ENCODE data around the gene TMEM39A. TPM values are rescaled to one million over a fixed set of nuclear protein-coding genes. Genes with fewer than 3 reads are reported as not detected.

Gene TMEM39A
- total RNA-seq, 1 donor from 2014 or later: 55.7 TPM

- no peak for DNase-seq
These were observed 62.9 kb downstream of the TMEM39A start for GRCh38 chr3:119400466-119400865.

GRCh38 chr3:119396870-119397269, 66.5 kb downstream of the TMEM39A start:
- DNase-seq: no peak

GRCh38 chr3:119395923-119396358, 67.5 kb downstream of the TMEM39A start:
- no peak for DNase-seq

GRCh38 chr3:119388577-119388976, 74.8 kb downstream of the TMEM39A start:
- peak; percentile 11 for DNase-seq

GRCh38 chr3:119382134-119382533, 81.3 kb downstream of the TMEM39A start:
- DNase-seq: no peak

- peak; percentile 15 for DNase-seq
These were observed 82.7 kb downstream of the TMEM39A start for GRCh38 chr3:119380697-119381096.

Other genes with a start within 250 kb of the TMEM39A start
- 17.5 TPM for gene B4GALT4, start 222.7 kb downstream of the TMEM39A start, total RNA-seq
- 16.4 TPM for gene ARHGAP31, start 169.2 kb downstream of the TMEM39A start, total RNA-seq
- gene POGLUT1, start 5.3 kb upstream of the TMEM39A start, total RNA-seq: 26.4 TPM
- gene TIMMDC1, start 34.9 kb upstream of the TMEM39A start, total RNA-seq: 52.4 TPM
- not detected for gene CD80, start 96.0 kb upstream of the TMEM39A start, total RNA-seq
- gene ADPRH, start 115.9 kb upstream of the TMEM39A start, total RNA-seq: 11.2 TPM
- gene PLA1A, start 134.3 kb upstream of the TMEM39A start, total RNA-seq: 0.31 TPM
- gene POPDC2, start 197.0 kb upstream of the TMEM39A start, total RNA-seq: 38.7 TPM
- gene COX17, start 213.8 kb upstream of the TMEM39A start, total RNA-seq: 17.2 TPM
- gene CFAP91, start 239.4 kb upstream of the TMEM39A start, total RNA-seq: 2.1 TPM

Data from tongue (tissue), 2 donors.